GM13976 (cell line): ENCODE data around the gene TBC1D30.

Experiments
- DNase-seq: peaks from one replicate; pipeline ENCODE4 v3.0.0; 2012; ENCODE audit warnings: low spot score
- CTCF ChIP-seq: IDR thresholded peaks from 2 replicates; pipeline ENCODE4 v1.5.1; 2012; ENCODE audit warnings: borderline replicate concordance, mild to moderate bottlenecking; ENCODE audit not compliant: insufficient read depth; ENCODE audit errors: extremely low read depth, missing control alignments, control extremely low read depth
- in situ Hi-C: fragments of 300-500 bp; cut with MboI; formaldehyde crosslinking; loops from one replicate; pipeline ENCODE4 v1.12.0; 2022; ENCODE audit warnings: low sequenced_read_pairs, mixed read lengths, inconsistent platforms; ENCODE audit not compliant: unreplicated experiment

The TBC1D30 gene

GRCh38 chr12:64826234-64826633 lies 1.8 kb downstream of the TBC1D30 start:
- in situ Hi-C loops = no loop called here
- peak; percentile 67 for DNase-seq
- TF ChIP-seq CTCF = no peak

- no peak for TF ChIP-seq CTCF
- no peak for DNase-seq
- in situ Hi-C loops = no loop called here
Measured at GRCh38 chr12:64828713-64829112, 4.3 kb downstream of the TBC1D30 start.

- in situ Hi-C loops = no loop called here
- TF ChIP-seq CTCF = no peak
- DNase-seq = no peak
Measured at GRCh38 chr12:64833928-64834327, 9.5 kb downstream of the TBC1D30 start.

GRCh38 chr12:64835901-64836300 lies 11.5 kb downstream of the TBC1D30 start:
- TF ChIP-seq CTCF = no peak
- DNase-seq = no peak
- in situ Hi-C loops = no loop called here

- TF ChIP-seq CTCF = no peak
- no peak for DNase-seq
- in situ Hi-C loops = no loop called here
Measured at GRCh38 chr12:64836856-64837255, 12.4 kb downstream of the TBC1D30 start.

GRCh38 chr12:64837427-64837826 lies 13.0 kb downstream of the TBC1D30 start:
- DNase-seq = no peak
- no peak for TF ChIP-seq CTCF
- in situ Hi-C loops = no loop called here

- TF ChIP-seq CTCF = no peak
- in situ Hi-C loops = no loop called here
- no peak for DNase-seq
Measured at GRCh38 chr12:64840119-64840518, 15.7 kb downstream of the TBC1D30 start.
